Activated T-cell treated with anti-CD3 and anti-CD28 coated beads, Interleukin-2, amount 50 U/mL, for 1 hour (primary cell): Measurements from ENCODE around the gene SUSD1.
"Not testable (repeated sequence)": the region's sequence is repeated elsewhere in the genome, so short reads cannot be mapped to it uniquely, and the experiment has no call there.

Experiments
- DNase-seq: peaks from one replicate; pipeline ENCODE4 v3.0.0-alpha.2; 2020

Gene SUSD1

GRCh38 chr9:112174965-112175795, at the start of gene SUSD1:
Gene SUSD1 (minus strand): TSS chr9:112175297. CDS start chr9:112175235, 62 bp downstream.
- peak; percentile 63 for DNase-seq

GRCh38 chr9:112224401-112225289, 49.5 kb upstream of the SUSD1 start:
- DNase-seq = no peak

- no peak for DNase-seq
Observed at GRCh38 chr9:112218908-112219307, 43.8 kb upstream of the SUSD1 start.

GRCh38 chr9:112212926-112213325, 37.8 kb upstream of the SUSD1 start:
- DNase-seq = no peak

GRCh38 chr9:112207451-112207850, 32.4 kb upstream of the SUSD1 start:
- DNase-seq = no peak

- DNase-seq = no peak
Observed at GRCh38 chr9:112203536-112203935, 28.4 kb upstream of the SUSD1 start.

- DNase-seq = no peak
Observed at GRCh38 chr9:112200711-112201110, 25.6 kb upstream of the SUSD1 start.

- no peak for DNase-seq
Observed at GRCh38 chr9:112198646-112199045, 23.5 kb upstream of the SUSD1 start.

- no peak for DNase-seq
Observed at GRCh38 chr9:112194969-112195431, 19.9 kb upstream of the SUSD1 start.

GRCh38 chr9:112193572-112194288, 18.6 kb upstream of the SUSD1 start:
- DNase-seq = no peak

GRCh38 chr9:112190320-112190719, 15.2 kb upstream of the SUSD1 start:
- not testable (repeated sequence) for DNase-seq

GRCh38 chr9:112188884-112189283, 13.8 kb upstream of the SUSD1 start:
- no peak for DNase-seq

- no peak for DNase-seq
Observed at GRCh38 chr9:112187404-112187803, 12.3 kb upstream of the SUSD1 start.

GRCh38 chr9:112186695-112187094, 11.6 kb upstream of the SUSD1 start:
- DNase-seq = no peak

GRCh38 chr9:112184946-112185345, 9.8 kb upstream of the SUSD1 start:
- no peak for DNase-seq

GRCh38 chr9:112184221-112184620, 9.1 kb upstream of the SUSD1 start:
- no peak for DNase-seq

GRCh38 chr9:112180387-112180881, 5.3 kb upstream of the SUSD1 start:
- DNase-seq = no peak

GRCh38 chr9:112179816-112180215, 4.7 kb upstream of the SUSD1 start:
- no peak for DNase-seq

- DNase-seq = peak; percentile 32
Observed at GRCh38 chr9:112176524-112176923, 1.4 kb upstream of the SUSD1 start.

- DNase-seq = peak; percentile 30
Observed at GRCh38 chr9:112175796-112176315, 759 bp upstream of the SUSD1 start.

GRCh38 chr9:112174222-112174964, 704 bp downstream of the SUSD1 start:
- DNase-seq = peak; percentile 77
